SK-N-SH (cell line): ENCODE measurements around the gene EEF1AKMT3. TPM values are rescaled to one million over a fixed set of nuclear protein-coding genes. Genes with fewer than 3 reads are reported as not detected.
A peak's percentile ranks its signal among the peaks of the same experiment; 100 is the strongest.

ENCODE experiments used
- CTCF ChIA-PET: fragments of 300-600, 350-600 bp; formaldehyde crosslinking; extraction: SDS; loops from one replicate; lab custom pipeline; 2021; lab: Yijun Ruan, JAX
- POLR2A ChIA-PET: fragments of 350-600 bp; sonication (Branson Sonifier 250); formaldehyde crosslinking; extraction: SDS; loops from one replicate; lab custom pipeline; 2020; ENCODE audit warnings: antibody characterized with exemption, inconsistent platforms; lab: Yijun Ruan, JAX
- DNase-seq: peaks from one replicate; pipeline ENCODE4 v3.0.0; 2012
- H2AFZ ChIP-seq: fragments of 200-600 bp; sonication (generic); 2 replicates; pipeline ENCODE4 v1.8.1; 2016; ENCODE audit warnings: antibody characterized with exemption, mild to moderate bottlenecking, low read depth
- H3F3A ChIP-seq: fragments of 200-600 bp; sonication (generic); replicated peaks from 2 replicates; pipeline ENCODE3; 2016; ENCODE audit warnings: antibody characterized with exemption, mild to moderate bottlenecking; ENCODE audit not compliant: insufficient read depth
- H3K27ac ChIP-seq, 2 experiments: fragments of 200-500 bp in 1 of 2; fragments of 200-600 bp in 1 of 2; sonication (Bioruptor generic) in 1 of 2; sonication (generic), shearing (Covaris generic) in 1 of 2; 2 replicates each; pipeline versions ENCODE4 v1.5.1 to v1.6.1; 2014 to 2016; ENCODE audit warnings: low read depth in 2 of 2, inconsistent platforms in 1 of 2, low read length in 1 of 2, mild to moderate bottlenecking in 1 of 2, mixed read lengths in 1 of 2
- H3K27me3 ChIP-seq: fragments of 200-600 bp; sonication (generic), shearing (Covaris generic); 2 replicates; pipeline ENCODE4 v1.6.1; 2016; ENCODE audit warnings: mixed run types; ENCODE audit not compliant: insufficient read depth
- H3K36me3 ChIP-seq, 2 experiments: fragments of 200-500 bp in 1 of 2; fragments of 200-600 bp in 1 of 2; sonication (Bioruptor generic) in 1 of 2; sonication (generic) in 1 of 2; replicated peaks in 1 of 2; 2 replicates each; pipeline versions ENCODE3 to v1.5.1; 2014 to 2016; ENCODE audit warnings: low read length in 1 of 2, mild to moderate bottlenecking in 1 of 2; ENCODE audit not compliant: insufficient read depth in 2 of 2, control insufficient read depth in 1 of 2
- H3K4me1 ChIP-seq, 2 experiments: fragments of 200-500 bp in 1 of 2; fragments of 200-600 bp in 1 of 2; sonication (Bioruptor generic) in 1 of 2; sonication (generic), shearing (Covaris generic) in 1 of 2; 2 replicates each; pipeline versions ENCODE4 v1.5.1 to v1.6.1; 2014 to 2016; ENCODE audit warnings: low read depth in 1 of 2, low read length in 1 of 2, mixed run types in 1 of 2; ENCODE audit not compliant: insufficient read depth in 2 of 2, control insufficient read depth in 1 of 2
- H3K4me2 ChIP-seq: fragments of 200-600 bp; sonication (generic), shearing (Covaris generic); 2 replicates; pipeline ENCODE4 v1.6.1; 2017; ENCODE audit warnings: mixed run types
- H3K4me3 ChIP-seq, 2 experiments: fragments of 200-500 bp in 1 of 2; fragments of 200-600 bp in 1 of 2; sonication (Bioruptor generic) in 1 of 2; sonication (generic), shearing (Covaris generic) in 1 of 2; 2 replicates each; pipeline versions ENCODE4 v1.5.1 to v1.8.1; 2014 to 2016; ENCODE audit warnings: low read depth in 2 of 2, inconsistent platforms in 1 of 2, low read length in 1 of 2, mild to moderate bottlenecking in 1 of 2, mixed read lengths in 1 of 2, moderate library complexity in 1 of 2
- H3K79me2 ChIP-seq: fragments of 200-600 bp; sonication (generic); 2 replicates; pipeline ENCODE4 v1.8.1; 2017; ENCODE audit warnings: mild to moderate bottlenecking; ENCODE audit not compliant: insufficient read depth
- H3K9ac ChIP-seq: fragments of 200-600 bp; sonication (generic); 2 replicates; pipeline ENCODE4 v1.6.1; 2017; ENCODE audit warnings: mixed run types
- H3K9me2 ChIP-seq: fragments of 200-600 bp; sonication (generic); 2 replicates; pipeline ENCODE4 v1.6.1; 2017; ENCODE audit warnings: mixed run types
- H3K9me3 ChIP-seq: fragments of 200-600 bp; sonication (generic); 2 replicates; pipeline ENCODE4 v1.6.1; 2017; ENCODE audit warnings: mixed run types, mild to moderate bottlenecking, moderate library complexity
- H4K20me1 ChIP-seq: fragments of 200-600 bp; sonication (generic); 2 replicates; pipeline ENCODE4 v1.6.1; 2017; ENCODE audit warnings: mild to moderate bottlenecking, mixed run types; ENCODE audit not compliant: insufficient read depth
- CHD2 ChIP-seq: fragments of 150-350 bp; IDR thresholded peaks from 2 replicates; pipeline ENCODE4 v1.6.1; 2018; ENCODE audit warnings: low read length; ENCODE audit not compliant: partially characterized antibody
- ELF1 ChIP-seq: IDR thresholded peaks from 2 replicates; pipeline ENCODE4 v1.4.0; 2012
- EZH2phosphoT487 ChIP-seq: fragments of 200-600 bp; sonication (generic); IDR thresholded peaks from 2 replicates; pipeline ENCODE4 v1.6.1; 2017; ENCODE audit warnings: low read depth, mixed run types, mild to moderate bottlenecking, antibody characterized with exemption, moderate library complexity, borderline replicate concordance
- FOSL2 ChIP-seq: IDR thresholded peaks from 2 replicates; pipeline ENCODE4 v1.4.0; 2012; ENCODE audit warnings: low read depth, mild to moderate bottlenecking, moderate library complexity, borderline replicate concordance
- FOXM1 ChIP-seq: IDR thresholded peaks from 2 replicates; pipeline ENCODE4 v1.4.0; 2012; ENCODE audit warnings: low read depth, mild to moderate bottlenecking
- GABPA ChIP-seq: IDR thresholded peaks from 2 replicates; pipeline ENCODE4 v1.4.0; 2012; ENCODE audit warnings: low read depth, mild to moderate bottlenecking
- GATA2 ChIP-seq: sonication (generic); formaldehyde crosslinking; IDR thresholded peaks from 2 replicates; pipeline ENCODE4 v1.5.0; 2020; ENCODE audit warnings: mild to moderate bottlenecking, missing genetic modification reagents
- IRF3 ChIP-seq: fragments of 150-350 bp; IDR thresholded peaks from 2 replicates; pipeline ENCODE4 v1.6.1; 2016; ENCODE audit warnings: mild to moderate bottlenecking, low read depth, low read length
- JUND ChIP-seq: IDR thresholded peaks from 2 replicates; pipeline ENCODE4 v1.4.0; 2012
- MXI1 ChIP-seq: IDR thresholded peaks from 2 replicates; pipeline ENCODE4 v1.6.1; 2012; ENCODE audit warnings: mild to moderate bottlenecking, low read depth, low read length, improper control_type of control experiment
- NFIC ChIP-seq: IDR thresholded peaks from 2 replicates; pipeline ENCODE4 v1.4.0; 2012; ENCODE audit warnings: borderline replicate concordance
- RCOR1 ChIP-seq: fragments of 150-350 bp; IDR thresholded peaks from 2 replicates; pipeline ENCODE4 v1.6.1; 2017; ENCODE audit warnings: antibody characterized with exemption, low read length
- RFX5 ChIP-seq: IDR thresholded peaks from 2 replicates; pipeline ENCODE4 v1.6.1; 2012; ENCODE audit warnings: mild to moderate bottlenecking, improper control_type of control experiment, low read length
- SIN3A ChIP-seq: IDR thresholded peaks from 2 replicates; pipeline ENCODE4 v1.6.1; 2012; ENCODE audit warnings: low read depth, mild to moderate bottlenecking, low read length, moderate library complexity, borderline replicate concordance
- SMC3 ChIP-seq: IDR thresholded peaks from 2 replicates; pipeline ENCODE4 v1.6.1; 2012; ENCODE audit warnings: low read depth, low read length, improper control_type of control experiment
- TEAD4 ChIP-seq: IDR thresholded peaks from 2 replicates; pipeline ENCODE4 v1.4.0; 2012; ENCODE audit warnings: mild to moderate bottlenecking, borderline replicate concordance; ENCODE audit not compliant: insufficient read depth
- USF1 ChIP-seq: IDR thresholded peaks from 2 replicates; pipeline ENCODE4 v1.4.0; 2012; ENCODE audit warnings: low read depth, borderline replicate concordance
- USF2 ChIP-seq: fragments of 150-350 bp; IDR thresholded peaks from 2 replicates; pipeline ENCODE4 v1.6.1; 2017; ENCODE audit warnings: antibody characterized with exemption, low read length, low read depth, borderline replicate concordance
- YY1 ChIP-seq: IDR thresholded peaks from 2 replicates; pipeline ENCODE4 v1.4.0; 2012; ENCODE audit warnings: low read depth, mild to moderate bottlenecking
- ZBTB33 ChIP-seq: IDR thresholded peaks from 2 replicates; pipeline ENCODE4 v1.4.0; 2012; ENCODE audit warnings: low read depth, borderline replicate concordance
- WGBS: methylation state at CpG from one replicate; pipeline ENCODE4 v1.1.6; 2017; ENCODE audit warnings: low lambda C conversion rate; 5-methylcytosine and 5-hydroxymethylcytosine counted together
- polyA plus RNA-seq, 3 experiments: library from polyadenylated mRNA; depleted of rRNA; stranded (reverse); fragments of >200 nt; gene quantifications; 2 replicates each; pipeline ENCODE4 v1.2.3, GENCODE V29; 2012

EEF1AKMT3 gene
- polyA plus RNA-seq, 1 of the 3 experiments (the other 2 are of a cell fraction), result 10.3 TPM

GRCh38 chr12:57744194-57744776 is 28.1 kb upstream of the EEF1AKMT3 start:
- H3K4me1 ChIP-seq, result peaks cover 0 to 21% of the 10 kb centered on the region in 2 experiments; a peak in 2 of 4 replicates
- H3K27ac ChIP-seq, result peak overlapping the region; percentile 96 to 98
- WGBS, result 8% methylated on average over 19 of the region's 21 CpGs
- H3K9me3 ChIP-seq, result no peaks in the 10 kb centered on the region
- H3K79me2 ChIP-seq, result peaks cover 10% of the 10 kb centered on the region
- ChIA-PET CTCF (interaction anchor here (0.8 to 3.2 kb wide), 5 partner anchors 8 to 161 kb away, joined by 3 to 18 read pairs (median 10); no protein-coding TSS in a partner anchor), POLR2A (interaction anchor here (0.5 to 2.1 kb wide), 8 partner anchors 8 to 153 kb away, joined by 3 to 18 read pairs (median 4); no protein-coding TSS in a partner anchor)
- no peaks in the 10 kb centered on the region for H3K27me3 ChIP-seq
- H3K4me3 ChIP-seq, result peak overlapping the region; percentile 81 to 82
- peak overlapping the region; percentile 99 for H3K9ac ChIP-seq
- peak overlapping the region; percentile 87 for H3K4me2 ChIP-seq
- H4K20me1 ChIP-seq, result no peaks in the 10 kb centered on the region
- TF ChIP-seq ZBTB33, result no peak
- TF ChIP-seq YY1, result no peak
- 0 out of 2 replicates have a peak, but pooled peaks have one; percentile 10 for TF ChIP-seq RCOR1
- TF ChIP-seq TEAD4, result no peak
- TF ChIP-seq NFIC, result no peak
- peak overlapping the region; percentile 91 for H2AFZ ChIP-seq
- peaks cover 25 to 31% of the 10 kb centered on the region in 2 experiments for H3K36me3 ChIP-seq
- no peaks in the 10 kb centered on the region for H3K9me2 ChIP-seq
- DNase-seq, result peak; percentile 86
- H3F3A ChIP-seq, result peaks cover 32% of the 10 kb centered on the region

- Histone ChIP-seq H4K20me1 (no peaks in the 10 kb centered on the region), H3K4me3 (peak within 1 kb of the TSS; percentile 81 to 82), H2AFZ (peak within 1 kb of the TSS; percentile 91), H3K4me2 (peak within 1 kb of the TSS; percentile 87), H3K9ac (peak within 1 kb of the TSS; percentile 99), H3K79me2 (peaks cover 17% of the 10 kb centered on the region), H3K4me1 (peaks cover 0 to 17% of the 10 kb centered on the region in 2 experiments; a peak in 2 of 4 replicates), H3F3A (peaks cover 32% of the 10 kb centered on the region), H3K9me3 (no peaks in the 10 kb centered on the region), H3K36me3 (peaks cover 26 to 38% of the 10 kb centered on the region in 2 experiments), H3K9me2 (no peaks in the 10 kb centered on the region), H3K27ac (peak within 1 kb of the TSS; percentile 96 to 98), H3K27me3 (no peaks in the 10 kb centered on the region)
- ChIA-PET CTCF (interaction anchor here (0.7 to 3.2 kb wide), 6 partner anchors 9 to 162 kb away, joined by 3 to 18 read pairs (median 8); partner anchors contain the start of gene B4GALNT1), POLR2A (interaction anchor here (0.5 to 2.1 kb wide), 10 partner anchors 9 to 153 kb away, joined by 3 to 18 read pairs (median 4); no protein-coding TSS in a partner anchor)
- DNase-seq, result peak; percentile 86
- WGBS, result 1% methylated on average over 26 of the region's 29 CpGs
- TF ChIP-seq FOXM1, result no peak; the same call in 1 of the 2 replicates
- no peak for TF ChIP-seq USF1
- TF ChIP-seq FOSL2, result no peak
- TF ChIP-seq ELF1, result peak; percentile 81
- no peak for TF ChIP-seq EZH2phosphoT487
- TF ChIP-seq IRF3, result peak; percentile 69
- peak; percentile 89 for TF ChIP-seq GABPA
- peak; percentile 23; the same call in 1 of the 2 replicates for TF ChIP-seq JUND
- no peak for TF ChIP-seq YY1
- no peak for TF ChIP-seq CHD2
- peak; percentile 43; the same call in 1 of the 2 replicates for TF ChIP-seq MXI1
- no peak for TF ChIP-seq GATA2 (CRISPR knock-in tag)
- no peak for TF ChIP-seq SMC3
- peak; percentile 94 for TF ChIP-seq RFX5
- TF ChIP-seq RCOR1, result 0 out of 2 replicates have a peak, but pooled peaks have one; percentile 4
- peak; percentile 32; the same call in 1 of the 2 replicates for TF ChIP-seq SIN3A
- no peak for TF ChIP-seq USF2
- no peak for TF ChIP-seq TEAD4
These were observed 27.5 kb upstream of the EEF1AKMT3 start, which contains the start of gene TSPAN31 for GRCh38 chr12:57744777-57745484. TSPAN31 (plus strand) TSS chr12:57745039; CDS start chr12:57745155, 116 bp downstream.
